ENCODE measurements around the gene CPT1B.

CPT1B gene

DNA sequence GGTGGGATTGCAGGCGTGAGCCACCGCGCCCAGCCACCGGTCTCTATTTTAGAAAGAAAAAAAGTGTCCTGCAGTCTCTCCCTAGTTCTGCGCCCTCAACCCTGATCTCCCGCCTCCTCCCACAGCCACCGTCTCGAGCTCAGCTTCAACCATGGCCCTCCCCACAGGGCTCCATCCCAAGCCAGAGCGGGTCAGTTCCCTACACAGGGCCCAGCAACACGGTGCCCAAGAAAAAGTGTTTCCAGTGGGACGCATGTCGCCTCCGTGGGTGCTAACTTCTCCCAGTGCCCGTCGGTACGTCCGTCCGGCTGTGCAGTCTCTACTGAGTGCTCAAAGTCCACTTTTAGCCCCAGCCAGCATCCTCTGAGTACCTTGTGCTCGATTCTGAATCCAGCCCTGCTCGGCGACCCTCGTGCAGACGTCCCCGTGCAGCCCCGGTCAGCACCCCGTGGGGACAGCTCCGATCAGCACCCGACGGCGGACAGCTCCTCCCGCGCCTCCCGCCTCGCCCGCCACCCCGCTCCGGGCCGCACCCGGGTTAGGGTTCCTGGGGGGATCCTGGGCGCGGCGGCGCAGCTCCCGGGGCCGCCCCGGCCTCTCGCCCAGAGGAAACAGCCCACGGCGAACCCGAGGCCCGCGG is 21.7 kb upstream of the CPT1B start:
- DNase-seq (ENCODE audit: low read depth) = no peak
- no peak for TF ChIP-seq CTCF (IDR thresholded peaks at IDR 0.05; ENCODE audit: control insufficient read depth, extremely low read depth, insufficient read depth)
- H3K4me3 ChIP-seq (ENCODE audit: low read depth, low read length) = peak overlapping the region; percentile 29

DNA sequence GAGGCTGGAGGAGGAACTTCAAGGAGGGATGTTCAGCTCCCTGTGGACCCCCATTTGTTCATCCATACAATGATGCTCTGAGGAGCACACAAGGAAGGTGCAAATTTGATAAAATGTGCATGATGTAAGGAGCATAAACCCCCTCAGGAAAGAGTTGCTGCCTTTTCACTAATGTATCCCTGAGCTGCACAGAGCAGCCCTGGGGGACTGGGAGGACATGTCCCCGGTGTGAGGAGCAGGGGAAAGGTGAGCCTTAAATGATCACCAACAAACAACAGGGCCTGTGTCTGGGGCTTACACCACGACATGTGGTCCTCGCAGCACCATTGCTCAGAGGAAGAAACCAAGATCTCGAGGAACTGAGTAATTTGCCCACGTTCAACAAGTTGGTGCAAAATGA is 18.9 kb upstream of the CPT1B start:
- no peak for DNase-seq (ENCODE audit: low read depth)
- no peak for TF ChIP-seq CTCF (IDR thresholded peaks at IDR 0.05; ENCODE audit: control insufficient read depth, extremely low read depth, insufficient read depth)
- no peak overlapping the region for H3K4me3 ChIP-seq (ENCODE audit: low read depth, low read length)

GRCh38 chr22:50595189-50595588 is 17.0 kb upstream of the CPT1B start:
- TF ChIP-seq CTCF (IDR thresholded peaks at IDR 0.05; ENCODE audit: control insufficient read depth, extremely low read depth, insufficient read depth) = no peak
- no peak overlapping the region for H3K4me3 ChIP-seq (ENCODE audit: low read depth, low read length)
- DNase-seq (ENCODE audit: low read depth) = no peak

DNA sequence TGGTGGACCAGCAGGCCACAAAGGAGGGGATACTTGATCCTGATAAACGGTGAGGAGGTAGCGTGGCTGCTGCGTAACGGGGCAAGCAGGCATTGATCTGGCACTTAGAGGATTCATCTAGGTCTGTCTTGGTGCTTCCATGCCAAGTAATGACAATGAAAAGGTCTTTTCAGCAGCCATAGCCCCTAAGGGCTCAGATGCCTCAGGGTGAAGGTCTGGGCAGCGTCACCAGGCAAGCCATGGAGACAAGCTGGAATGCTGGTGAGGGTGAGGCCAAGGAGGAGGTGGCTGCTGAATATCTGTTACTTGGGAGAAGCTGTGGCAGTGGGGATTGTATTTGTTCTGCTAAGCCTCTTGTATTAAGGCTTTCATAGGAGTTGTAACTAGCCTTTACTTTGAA is 9.2 kb upstream of the CPT1B start:
- DNase-seq (ENCODE audit: low read depth) = no peak
- no peak for TF ChIP-seq CTCF (IDR thresholded peaks at IDR 0.05; ENCODE audit: control insufficient read depth, extremely low read depth, insufficient read depth)
- no peak overlapping the region for H3K4me3 ChIP-seq (ENCODE audit: low read depth, low read length)

DNA sequence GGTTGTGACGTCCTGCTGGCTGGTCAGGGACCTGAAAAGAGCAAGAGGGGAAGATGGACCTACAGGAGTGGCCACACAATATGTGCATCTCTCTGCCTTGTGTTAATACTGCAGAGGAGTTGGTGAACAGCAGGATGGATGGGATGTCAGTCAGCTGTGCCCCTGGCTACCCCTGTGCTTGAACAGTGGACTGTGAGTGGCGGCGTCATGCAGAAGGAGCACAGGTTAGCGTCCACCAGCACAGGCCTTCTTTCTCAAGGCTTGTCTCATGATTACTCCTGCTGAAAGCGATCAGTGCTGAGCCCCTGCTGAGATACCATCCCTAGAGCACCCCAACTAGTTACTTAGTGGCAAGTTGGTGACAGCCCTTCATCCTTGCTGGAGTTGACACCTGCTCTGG is 8.2 kb upstream of the CPT1B start:
- no peak for DNase-seq (ENCODE audit: low read depth)
- no peak overlapping the region for H3K4me3 ChIP-seq (ENCODE audit: low read depth, low read length)

DNA sequence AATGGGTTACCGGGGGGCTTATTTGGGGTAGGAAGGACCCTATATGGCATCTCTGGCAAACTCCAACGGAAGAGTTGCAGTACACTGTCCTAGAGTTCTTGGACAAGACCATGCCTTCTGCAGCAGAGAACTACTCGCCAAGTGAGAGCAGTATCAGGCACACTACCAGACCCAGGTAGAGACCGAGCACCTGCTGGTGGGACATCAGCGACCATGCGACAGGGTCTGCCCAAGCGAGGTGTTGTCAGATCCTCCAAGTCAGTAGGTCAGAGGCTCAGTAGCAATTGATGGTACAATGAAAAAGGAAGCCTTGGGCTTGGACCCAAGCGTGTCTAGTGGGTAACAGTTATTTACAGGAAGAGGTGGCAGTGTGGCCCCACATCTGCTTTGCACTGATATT is 7.6 kb upstream of the CPT1B start:
- no peak for TF ChIP-seq CTCF (IDR thresholded peaks at IDR 0.05; ENCODE audit: control insufficient read depth, extremely low read depth, insufficient read depth)
- no peak for DNase-seq (ENCODE audit: low read depth)
- H3K4me3 ChIP-seq (ENCODE audit: low read depth, low read length) = no peak overlapping the region

More for the DNA sequence above, 8.2 kb upstream of the CPT1B start:
- TF ChIP-seq CTCF (IDR thresholded peaks at IDR 0.05; ENCODE audit: control insufficient read depth, extremely low read depth, insufficient read depth) = no peak

GRCh38 chr22:50585238-50585637 is 7.0 kb upstream of the CPT1B start:
- no peak overlapping the region for H3K4me3 ChIP-seq (ENCODE audit: low read depth, low read length)
- DNase-seq (ENCODE audit: low read depth) = no peak
- no peak for TF ChIP-seq CTCF (IDR thresholded peaks at IDR 0.05; ENCODE audit: control insufficient read depth, extremely low read depth, insufficient read depth)

Data from LNCaP clone FGC (cell line).